ENCODE data around the gene ACER3.

The ACER3 gene

DNA sequence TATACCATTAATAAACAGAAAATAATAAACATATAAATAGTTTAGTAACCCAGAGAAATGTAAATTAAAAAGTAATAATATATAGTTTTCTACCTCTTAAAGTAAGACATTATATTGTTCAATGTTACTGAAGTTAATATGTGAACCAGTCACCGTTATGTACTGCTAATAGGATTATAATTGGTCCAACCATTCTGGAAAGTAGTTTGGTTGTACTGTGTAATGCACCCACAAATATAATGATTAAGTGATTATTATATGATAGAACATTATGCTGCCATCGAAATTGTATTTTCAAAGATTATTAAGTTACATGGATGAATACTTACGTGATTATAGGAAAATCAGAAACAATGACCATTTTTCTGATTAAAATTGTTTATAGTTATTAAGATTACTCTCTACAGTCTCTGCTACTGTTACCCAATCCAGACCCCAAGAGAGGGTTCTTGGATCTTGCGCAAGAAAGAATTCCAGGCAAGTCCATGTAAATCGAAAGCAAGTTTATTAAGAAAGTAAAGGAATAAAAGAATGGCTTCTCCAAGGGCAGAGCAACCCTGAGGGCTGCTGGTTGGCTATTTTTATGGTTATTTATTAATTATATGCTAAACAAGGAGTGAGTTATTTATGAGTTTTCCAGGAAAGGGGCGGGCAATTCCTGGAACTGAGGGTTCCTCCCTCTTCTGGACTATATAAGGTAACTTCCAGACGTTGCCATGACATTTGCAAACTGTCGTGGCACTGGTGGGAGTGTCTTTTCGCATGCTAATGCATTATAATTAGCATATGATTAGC, 50.1 kb downstream of the ACER3 start:
- TF ChIP-seq CTCF (IDR thresholded peaks at IDR 0.05) = no peak
- DNase-seq (ENCODE audit: low spot score) = no peak
- Histone ChIP-seq H3K4me3 (no peak overlapping the region), H3K27ac (no peak overlapping the region)

- no peak for TF ChIP-seq CTCF (IDR thresholded peaks at IDR 0.05)
- no peak for DNase-seq (ENCODE audit: low spot score)
- Histone ChIP-seq H3K4me3 (no peak overlapping the region), H3K27ac (no peak overlapping the region)
Measured at GRCh38 chr11:76911415-76911808, 50.7 kb downstream of the ACER3 start.

DNA sequence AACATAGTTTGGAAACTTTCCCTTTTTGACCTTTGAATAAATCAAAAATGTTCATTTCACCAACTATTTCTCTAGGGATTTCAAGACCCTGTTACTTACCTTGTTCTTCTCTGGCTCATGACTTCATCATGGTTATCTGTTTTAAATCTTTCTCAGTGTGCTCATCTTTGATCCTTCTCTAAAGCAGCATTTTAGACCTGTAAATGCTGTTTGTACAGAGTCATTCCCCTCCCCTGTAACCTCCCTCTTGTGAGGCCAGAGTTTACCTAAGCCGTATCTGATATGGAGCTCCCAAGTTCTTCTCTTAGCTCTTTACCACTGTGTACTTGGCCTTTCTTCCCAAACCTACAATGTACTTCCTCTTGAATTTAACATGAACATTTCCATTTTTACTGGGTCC, 56.0 kb downstream of the ACER3 start:
- no peak overlapping the region for H3K4me3 ChIP-seq
- H3K27ac ChIP-seq = no peak overlapping the region
- DNase-seq (ENCODE audit: low spot score) = no peak
- no peak for TF ChIP-seq CTCF (IDR thresholded peaks at IDR 0.05)

DNA sequence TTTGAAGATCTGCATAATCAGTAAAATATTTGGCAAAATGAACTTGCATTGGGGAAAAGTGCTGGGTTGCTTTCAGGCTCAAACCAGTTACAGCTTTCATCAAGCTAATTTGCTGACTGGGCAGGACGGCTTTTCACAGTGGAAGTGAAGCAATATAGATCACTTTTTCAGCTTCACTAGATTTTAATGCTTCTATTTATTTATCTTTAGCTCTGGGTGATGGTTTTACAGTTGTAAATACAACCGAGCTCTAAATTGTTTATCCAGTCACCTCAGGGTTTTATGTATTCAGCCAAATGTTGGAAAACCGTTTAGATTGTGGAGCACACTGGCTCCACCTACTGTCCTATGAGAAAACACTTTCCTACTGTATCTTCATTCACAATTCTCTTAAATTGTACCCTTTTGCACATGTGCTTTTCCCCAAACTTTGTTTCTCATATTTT, 58.2 kb downstream of the ACER3 start:
- Histone ChIP-seq H3K4me3 (peak overlapping the region; percentile 63), H3K27ac (no peak overlapping the region)
- no peak for DNase-seq (ENCODE audit: low spot score)
- TF ChIP-seq CTCF (IDR thresholded peaks at IDR 0.05) = peak; percentile 54

GRCh38 chr11:76919467-76919866, 58.7 kb downstream of the ACER3 start:
- Histone ChIP-seq H3K27ac (no peak overlapping the region), H3K4me3 (no peak overlapping the region)
- DNase-seq (ENCODE audit: low spot score) = no peak
- no peak for TF ChIP-seq CTCF (IDR thresholded peaks at IDR 0.05)

DNA sequence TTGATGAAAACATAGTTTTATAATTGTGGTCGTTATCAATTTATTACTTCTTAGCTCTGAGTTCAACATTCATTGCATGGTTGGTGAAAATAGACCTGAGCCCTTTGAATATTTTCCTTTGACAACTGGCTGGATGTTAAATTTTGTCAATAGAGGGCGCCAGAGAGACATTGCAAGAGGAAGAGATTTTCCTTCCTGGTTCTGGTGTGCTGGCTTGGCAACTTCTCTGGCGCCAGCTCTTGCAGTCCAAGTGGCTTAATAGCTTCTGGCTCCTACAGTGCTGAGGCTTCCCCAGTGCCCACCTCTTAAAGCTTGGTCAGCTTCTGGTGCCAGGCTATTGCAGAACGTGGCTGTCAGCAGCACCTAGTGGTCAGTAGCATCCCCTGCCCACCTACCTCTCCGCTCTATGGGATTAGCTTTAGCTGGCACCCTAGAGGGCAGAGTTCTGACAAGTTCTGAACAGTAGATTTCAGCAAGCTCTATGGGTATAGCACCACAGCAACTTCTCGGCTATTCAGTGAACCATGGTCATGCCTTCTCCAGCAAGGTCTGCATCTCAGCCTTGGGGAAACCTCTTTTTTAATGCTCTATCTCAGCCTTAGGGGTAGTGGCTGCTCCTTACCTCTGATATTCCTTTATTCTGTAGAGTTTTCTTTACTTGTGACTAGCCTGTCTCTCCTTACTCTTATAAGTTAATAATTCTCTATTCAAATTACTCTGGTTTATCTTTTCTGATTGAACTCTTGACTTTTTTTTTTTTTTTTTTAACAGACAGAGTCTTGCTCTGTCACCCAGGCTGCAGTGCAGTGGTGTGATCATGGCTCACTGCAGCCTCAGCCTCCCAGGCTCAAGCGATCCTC, 59.4 kb downstream of the ACER3 start:
- no peak for DNase-seq (ENCODE audit: low spot score)
- peak; percentile 91 for TF ChIP-seq CTCF (IDR thresholded peaks at IDR 0.05)
- Histone ChIP-seq H3K27ac (no peak overlapping the region), H3K4me3 (peak overlapping the region; percentile 26)

All from coronary artery (tissue), 2 donors.